Erythroblast (primary cell): ENCODE measurements around the gene KRTAP10-11.

Experiments used
- GATA1 ChIP-seq: IDR thresholded peaks from 2 replicates; pipeline ENCODE4 v1.6.1; 2011; ENCODE audit warnings: low read depth, mild to moderate bottlenecking, control low read depth, low read length, moderate library complexity
- POLR2A ChIP-seq: IDR thresholded peaks from 2 replicates; pipeline ENCODE4 v1.6.1; 2011; ENCODE audit warnings: mild to moderate bottlenecking, low read length

DNA sequence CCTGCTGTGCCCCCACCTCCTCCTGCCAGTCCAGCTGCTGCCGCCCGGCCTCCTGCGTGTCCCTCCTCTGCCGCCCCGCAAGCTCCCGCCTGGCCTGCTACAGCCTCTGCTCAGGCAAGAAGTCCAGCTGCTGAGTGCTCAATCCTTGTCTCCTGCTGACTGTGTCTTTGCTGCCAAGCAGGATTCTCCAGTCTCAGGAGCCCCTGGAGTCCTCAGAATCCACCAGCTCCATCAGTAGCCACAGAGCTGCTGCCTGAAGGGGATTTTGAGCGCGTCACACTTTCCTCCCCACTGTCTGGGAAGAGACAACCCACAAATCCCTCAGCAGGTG, 973 bp downstream of the KRTAP10-11 start:
- TF ChIP-seq POLR2A (no peak), GATA1 (no peak)
